Ramos (cell line): ENCODE measurements around the gene PBXIP1.

ENCODE experiments used
- in situ Hi-C: fragments of 300-500 bp; cut with MboI; formaldehyde crosslinking; loops from one replicate; pipeline ENCODE4 v1.14.3; 2022; ENCODE audit warnings: low sequenced_read_pairs; ENCODE audit not compliant: unreplicated experiment

The PBXIP1 gene

GRCh38 chr1:154974102-154974807, 18.4 kb upstream of the PBXIP1 start, which contains the start of gene CKS1B:
CKS1B (plus strand) TSS chr1:154974681; CDS start chr1:154974746, 65 bp downstream.
- in situ Hi-C loops, result no loop called here

- in situ Hi-C loops, result no loop called here
Measured at GRCh38 chr1:154973344-154974101, 17.6 kb upstream of the PBXIP1 start.

GRCh38 chr1:154972517-154973343, 16.8 kb upstream of the PBXIP1 start:
- in situ Hi-C loops, result no loop called here

- in situ Hi-C loops, result no loop called here
Measured at GRCh38 chr1:154972213-154972516, 16.3 kb upstream of the PBXIP1 start.

GRCh38 chr1:154971341-154971998, 15.6 kb upstream of the PBXIP1 start:
- in situ Hi-C loops, result no loop called here

- in situ Hi-C loops, result no loop called here
Measured at GRCh38 chr1:154970631-154971340, 14.9 kb upstream of the PBXIP1 start, which contains the start of gene SHC1. SHC1 (minus strand) TSS chr1:154970747; CDS start chr1:154970526, 221 bp downstream.

GRCh38 chr1:154969860-154970452, 14.1 kb upstream of the PBXIP1 start:
- in situ Hi-C loops, result no loop called here

- in situ Hi-C loops, result no loop called here
Measured at GRCh38 chr1:154969246-154969645, 13.3 kb upstream of the PBXIP1 start.

- in situ Hi-C loops, result no loop called here
Measured at GRCh38 chr1:154968731-154969130, 12.8 kb upstream of the PBXIP1 start.

- in situ Hi-C loops, result no loop called here
Measured at GRCh38 chr1:154967331-154967950, 11.5 kb upstream of the PBXIP1 start.

GRCh38 chr1:154966111-154966510, 10.2 kb upstream of the PBXIP1 start:
- in situ Hi-C loops, result no loop called here

- in situ Hi-C loops, result no loop called here
Measured at GRCh38 chr1:154964359-154964758, 8.5 kb upstream of the PBXIP1 start.

- in situ Hi-C loops, result no loop called here
Measured at GRCh38 chr1:154963643-154964042, 7.7 kb upstream of the PBXIP1 start.

GRCh38 chr1:154962795-154963330, 7.0 kb upstream of the PBXIP1 start:
- in situ Hi-C loops, result no loop called here

GRCh38 chr1:154962156-154962749, 6.4 kb upstream of the PBXIP1 start:
- in situ Hi-C loops, result no loop called here

GRCh38 chr1:154961207-154962155, 5.6 kb upstream of the PBXIP1 start, which contains the start of gene PYGO2:
PYGO2 (minus strand) TSS chr1:154961782; CDS start chr1:154961576, 206 bp downstream.
- in situ Hi-C loops, result no loop called here
